Endodermal cell (in vitro differentiated cells): Measurements from ENCODE around the gene KIAA0513. TPM values are rescaled to one million over a fixed set of nuclear protein-coding genes. Genes with fewer than 3 reads are reported as not detected.

Experiments used
- DNase-seq: peaks from one replicate; pipeline ENCODE4 v3.0.0-alpha.2; 2017
- H3K27ac ChIP-seq: 2 replicates; pipeline ENCODE4 v1.5.1; 2013; ENCODE audit warnings: mild to moderate bottlenecking, low read depth, low read length, moderate library complexity
- H3K27me3 ChIP-seq: 2 replicates; pipeline ENCODE4 v1.6.1; 2013; ENCODE audit warnings: mild to moderate bottlenecking, low read length, moderate library complexity; ENCODE audit not compliant: insufficient read depth, control insufficient read depth, poor library complexity, severe bottlenecking
- H3K36me3 ChIP-seq: 2 replicates; pipeline ENCODE4 v1.7.0; 2013; ENCODE audit warnings: mild to moderate bottlenecking, low read length, moderate library complexity; ENCODE audit not compliant: control insufficient read depth, insufficient read depth
- H3K4me1 ChIP-seq: one replicate; pipeline ENCODE4 v1.7.0; 2013; ENCODE audit warnings: low read length; ENCODE audit not compliant: control insufficient read depth, insufficient read depth
- H3K4me3 ChIP-seq: 2 replicates; pipeline ENCODE4 v1.5.1; 2013; ENCODE audit warnings: mild to moderate bottlenecking, low read length, moderate library complexity
- H3K9ac ChIP-seq: 2 replicates; pipeline ENCODE4 v1.6.1; 2013; ENCODE audit warnings: mild to moderate bottlenecking, low read length, moderate library complexity; ENCODE audit not compliant: poor library complexity, severe bottlenecking; ENCODE audit errors: extremely low read depth
- H3K9me3 ChIP-seq: 2 replicates; pipeline ENCODE4 v1.6.1; 2013; ENCODE audit warnings: mild to moderate bottlenecking, low read length, moderate library complexity; ENCODE audit not compliant: control insufficient read depth
- H3K27ac Mint-ChIP-seq: 2 replicates; pipeline ENCODE4 v1.8.0; 2020; ENCODE audit warnings: mixed read lengths
- H3K27me3 Mint-ChIP-seq: 2 replicates; pipeline ENCODE4 v1.8.0; 2021; ENCODE audit warnings: mild to moderate bottlenecking, mixed read lengths; ENCODE audit not compliant: insufficient read depth
- H3K36me3 Mint-ChIP-seq: 2 replicates; pipeline ENCODE4 v1.8.0; 2020; ENCODE audit warnings: low read depth, mixed read lengths
- H3K4me1 Mint-ChIP-seq: 2 replicates; pipeline ENCODE4 v1.8.0; 2020; ENCODE audit warnings: mixed read lengths
- H3K4me3 Mint-ChIP-seq: 2 replicates; pipeline ENCODE4 v1.8.0; 2020; ENCODE audit warnings: mild to moderate bottlenecking, moderate library complexity, mixed read lengths
- H3K9me3 Mint-ChIP-seq: 2 replicates; pipeline ENCODE4 v1.8.0; 2020; ENCODE audit warnings: mild to moderate bottlenecking, mixed read lengths
- CTCF ChIP-seq: fragments of 200-600 bp; sonication (generic); conservative IDR thresholded peaks from 2 replicates; pipeline ENCODE4 v1.5.0; 2021; ENCODE audit warnings: antibody characterized with exemption, mild to moderate bottlenecking
- WGBS, 2 experiments: methylation state at CpG; one replicate each; pipeline versions ENCODE4 v1.1.5 to v1.1.7; 2013; ENCODE audit warnings: missing lambda C conversion rate in 2 of 2, mixed read lengths in 1 of 2; ENCODE audit not compliant: insufficient coverage in 1 of 2, insufficient read length in 1 of 2; 5-methylcytosine and 5-hydroxymethylcytosine counted together
- total RNA-seq, 2 donors: library from RNA; stranded (reverse); fragmentation: NEBNext Ultra II Directional in 1 of 2; extraction: Animal tissue kit (Norgen Biotek cat#: 25700) in 1 of 2; gene quantifications; 2 replicates in 1 of 2; 3 replicates in 1 of 2; pipeline ENCODE4 v1.2.1, GENCODE V29; 2021

Gene KIAA0513
- total RNA-seq, 2 donors from 2014 or later, result 9.2 to 16.0 TPM

GRCh38 chr16:85092851-85093250 is 65.3 kb downstream of the KIAA0513 start:
- peaks cover 2% of the 10 kb centered on the region for H3K4me1 ChIP-seq
- no peak for DNase-seq
- no peaks in the 10 kb centered on the region for H3K36me3 ChIP-seq
- Mint-ChIP-seq H3K4me1 (no peaks in the 10 kb centered on the region), H3K9me3 (no peaks in the 10 kb centered on the region), H3K4me3 (no peak overlapping the region), H3K27ac (peak overlapping the region; percentile 48), H3K36me3 (no peaks in the 10 kb centered on the region), H3K27me3 (no peaks in the 10 kb centered on the region)
- no peak overlapping the region for H3K27ac ChIP-seq
- no peaks in the 10 kb centered on the region for H3K27me3 ChIP-seq
- peak overlapping the region; percentile 11 for H3K9ac ChIP-seq
- no peak for TF ChIP-seq CTCF
- no peak overlapping the region for H3K4me3 ChIP-seq
- WGBS, 2 experiments, result 92 to 97% methylated on average over 14 to 18 of the region's 18 CpGs
- H3K9me3 ChIP-seq, result no peaks in the 10 kb centered on the region

GRCh38 chr16:85093705-85094104 is 66.1 kb downstream of the KIAA0513 start:
- Histone ChIP-seq H3K9me3 (no peaks in the 10 kb centered on the region), H3K27me3 (no peaks in the 10 kb centered on the region), H3K4me3 (no peak overlapping the region), H3K36me3 (no peaks in the 10 kb centered on the region), H3K9ac (no peak overlapping the region), H3K4me1 (peaks cover 2% of the 10 kb centered on the region), H3K27ac (no peak overlapping the region)
- DNase-seq, result no peak
- WGBS, 2 experiments, result 92 to 94% methylated on average over 11 to 13 of the region's 13 CpGs
- H3K36me3 Mint-ChIP-seq, result no peaks in the 10 kb centered on the region
- no peaks in the 10 kb centered on the region for H3K27me3 Mint-ChIP-seq
- no peaks in the 10 kb centered on the region for H3K9me3 Mint-ChIP-seq
- peak; percentile 20 for TF ChIP-seq CTCF
- H3K4me3 Mint-ChIP-seq, result no peak overlapping the region
- no peaks in the 10 kb centered on the region for H3K4me1 Mint-ChIP-seq
- H3K27ac Mint-ChIP-seq, result no peak overlapping the region

- H3K9ac ChIP-seq, result no peak overlapping the region
- Mint-ChIP-seq H3K27me3 (no peaks in the 10 kb centered on the region), H3K27ac (no peak overlapping the region), H3K4me1 (no peaks in the 10 kb centered on the region), H3K4me3 (no peak overlapping the region), H3K9me3 (no peaks in the 10 kb centered on the region), H3K36me3 (no peaks in the 10 kb centered on the region)
- no peak overlapping the region for H3K27ac ChIP-seq
- no peaks in the 10 kb centered on the region for H3K36me3 ChIP-seq
- peaks cover 2% of the 10 kb centered on the region for H3K4me1 ChIP-seq
- H3K27me3 ChIP-seq, result no peaks in the 10 kb centered on the region
- 85 to 96% methylated on average over 7 to 12 of the region's 12 CpGs for WGBS, 2 experiments
- no peak overlapping the region for H3K4me3 ChIP-seq
- no peak for DNase-seq
- H3K9me3 ChIP-seq, result no peaks in the 10 kb centered on the region
- no peak for TF ChIP-seq CTCF
Measured at GRCh38 chr16:85094176-85094805, 66.7 kb downstream of the KIAA0513 start.
